Skeletal muscle tissue (tissue), 4 donors: Measurements from ENCODE around the gene ZNF154. TPM values are rescaled to one million over a fixed set of nuclear protein-coding genes. Genes with fewer than 3 reads are reported as not detected.

ENCODE experiments used
- H3K27ac ChIP-seq: one replicate; pipeline ENCODE4 v1.7.0; 2013; ENCODE audit warnings: mild to moderate bottlenecking, low read depth, low read length, inconsistent platforms
- H3K27me3 ChIP-seq, 3 donors: one replicate each; pipeline ENCODE4 v1.7.0; 2013; ENCODE audit warnings: low read length in 3 of 3; ENCODE audit not compliant: control insufficient read depth in 3 of 3, insufficient read depth in 3 of 3
- H3K36me3 ChIP-seq, 3 donors: one replicate each; pipeline ENCODE4 v1.7.0; 2013; ENCODE audit warnings: low read length in 3 of 3; ENCODE audit not compliant: control insufficient read depth in 3 of 3, insufficient read depth in 3 of 3
- H3K4me1 ChIP-seq, 3 donors: one replicate each; pipeline ENCODE4 v1.7.0; 2013; ENCODE audit warnings: low read length in 3 of 3, mild to moderate bottlenecking in 3 of 3; ENCODE audit not compliant: control insufficient read depth in 3 of 3, insufficient read depth in 3 of 3
- H3K4me3 ChIP-seq, 3 donors: one replicate each; pipeline ENCODE4 v1.7.0; 2013; ENCODE audit warnings: low read length in 3 of 3
- H3K9ac ChIP-seq, 3 donors: one replicate each; pipeline ENCODE4 v1.7.0; 2013; ENCODE audit warnings: low read length in 3 of 3, mild to moderate bottlenecking in 3 of 3, moderate library complexity in 2 of 3, low read depth in 1 of 3
- H3K9me3 ChIP-seq, 3 donors: one replicate each; pipeline ENCODE4 v1.7.0; 2013; ENCODE audit warnings: low read length in 3 of 3; ENCODE audit not compliant: control insufficient read depth in 3 of 3
- total RNA-seq: library from RNA; depleted of rRNA; stranded (reverse); fragments of >200 nt; gene quantifications from one replicate; pipeline ENCODE4 v1.2.3, GENCODE V29; 2014
- donor health status: Osteomylitis.

The ZNF154 gene
- total RNA-seq, 1 donor from 2014 or later: 7.3 TPM

DNA sequence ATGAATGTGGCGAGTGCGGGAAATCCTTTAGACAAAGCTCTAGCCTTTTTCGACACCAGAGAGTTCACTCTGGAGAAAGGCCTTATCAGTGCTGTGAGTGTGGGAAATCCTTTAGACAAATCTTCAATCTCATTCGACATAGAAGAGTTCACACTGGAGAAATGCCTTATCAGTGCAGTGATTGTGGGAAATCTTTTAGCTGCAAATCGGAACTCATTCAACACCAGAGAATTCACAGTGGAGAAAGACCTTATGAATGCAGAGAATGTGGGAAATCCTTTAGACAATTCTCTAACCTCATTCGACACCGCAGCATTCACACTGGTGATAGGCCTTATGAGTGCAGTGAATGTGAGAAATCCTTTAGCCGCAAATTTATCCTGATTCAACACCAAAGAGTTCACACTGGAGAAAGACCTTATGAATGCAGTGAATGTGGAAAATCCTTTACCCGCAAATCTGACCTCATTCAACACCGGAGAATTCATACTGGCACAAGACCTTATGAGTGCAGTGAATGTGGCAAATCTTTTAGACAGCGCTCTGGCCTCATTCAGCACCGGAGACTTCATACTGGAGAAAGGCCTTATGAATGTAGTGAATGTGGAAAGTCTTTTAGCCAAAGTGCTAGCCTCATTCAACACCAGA, 21.5 kb downstream of the ZNF154 start:
- Histone ChIP-seq H3K9ac (no peak overlapping the region), H3K27me3 (no peaks in the 10 kb centered on the region), H3K4me1 (peaks cover 7 to 18% (median 9%) of the 10 kb centered on the region in 3 donors), H3K27ac (no peak overlapping the region), H3K4me3 (peak overlapping the region in 1 of 3 donors; percentile 25), H3K36me3 (peaks cover 42 to 49% (median 46%) of the 10 kb centered on the region in 3 donors), H3K9me3 (peaks cover 44 to 56% (median 54%) of the 10 kb centered on the region in 3 donors)

DNA sequence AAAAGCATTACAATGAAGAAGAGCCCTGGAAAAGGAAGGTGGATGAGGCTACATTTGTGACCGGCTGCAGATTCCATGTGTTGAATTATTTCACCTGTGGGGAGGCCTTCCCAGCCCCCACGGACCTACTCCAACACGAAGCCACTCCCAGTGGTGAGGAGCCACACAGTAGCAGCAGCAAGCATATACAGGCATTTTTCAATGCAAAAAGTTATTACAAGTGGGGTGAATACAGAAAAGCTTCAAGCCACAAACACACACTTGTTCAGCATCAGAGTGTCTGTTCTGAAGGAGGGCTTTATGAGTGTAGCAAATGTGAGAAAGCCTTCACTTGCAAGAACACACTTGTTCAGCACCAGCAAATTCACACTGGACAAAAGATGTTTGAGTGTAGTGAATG, 22.3 kb downstream of the ZNF154 start:
- Histone ChIP-seq H3K9me3 (peaks cover 44 to 56% (median 54%) of the 10 kb centered on the region in 3 donors), H3K9ac (no peak overlapping the region), H3K4me1 (peaks cover 9 to 24% (median 13%) of the 10 kb centered on the region in 3 donors), H3K36me3 (peaks cover 42 to 49% (median 46%) of the 10 kb centered on the region in 3 donors), H3K27ac (no peak overlapping the region), H3K4me3 (peak overlapping the region in 1 of 3 donors; percentile 25), H3K27me3 (no peaks in the 10 kb centered on the region)

DNA sequence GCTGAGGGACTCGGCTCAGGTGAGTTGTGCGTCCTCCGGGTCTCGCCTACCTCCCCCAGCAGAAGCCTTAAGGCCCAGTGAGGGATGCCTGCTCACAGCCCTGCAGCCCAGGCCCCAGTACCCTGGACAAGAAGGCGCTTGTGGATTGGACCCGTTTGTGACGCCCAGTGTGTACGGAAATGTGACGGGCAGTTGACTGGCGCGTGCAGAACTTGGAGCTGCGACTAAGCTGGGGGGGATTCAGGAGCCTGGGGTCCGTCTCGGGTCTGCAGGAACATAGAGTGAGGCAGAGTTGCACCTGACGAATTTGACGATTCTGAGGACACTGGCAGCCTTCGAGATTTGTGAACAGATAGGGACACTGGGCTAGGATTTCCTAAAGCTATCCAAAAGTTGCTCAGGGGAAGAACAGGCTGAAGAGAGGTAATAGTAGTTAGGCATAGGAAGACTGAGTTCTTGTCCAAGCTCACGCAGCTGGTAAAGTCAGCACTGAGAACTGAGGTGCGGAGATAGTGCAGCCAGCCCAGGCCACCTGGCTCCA, 26.7 kb downstream of the ZNF154 start:
- no peaks in the 10 kb centered on the region for H3K27me3 ChIP-seq
- H3K4me3 ChIP-seq: peak overlapping the region; percentile 87 to 98 (median 98)
- no peak overlapping the region for H3K27ac ChIP-seq
- peaks cover 26 to 38% (median 31%) of the 10 kb centered on the region in 3 donors for H3K9me3 ChIP-seq
- peak overlapping the region; percentile 77 to 88 (median 79) for H3K9ac ChIP-seq
- peaks cover 9 to 24% (median 13%) of the 10 kb centered on the region in 3 donors for H3K4me1 ChIP-seq
- H3K36me3 ChIP-seq: peaks cover 33 to 41% (median 34%) of the 10 kb centered on the region in 3 donors

DNA sequence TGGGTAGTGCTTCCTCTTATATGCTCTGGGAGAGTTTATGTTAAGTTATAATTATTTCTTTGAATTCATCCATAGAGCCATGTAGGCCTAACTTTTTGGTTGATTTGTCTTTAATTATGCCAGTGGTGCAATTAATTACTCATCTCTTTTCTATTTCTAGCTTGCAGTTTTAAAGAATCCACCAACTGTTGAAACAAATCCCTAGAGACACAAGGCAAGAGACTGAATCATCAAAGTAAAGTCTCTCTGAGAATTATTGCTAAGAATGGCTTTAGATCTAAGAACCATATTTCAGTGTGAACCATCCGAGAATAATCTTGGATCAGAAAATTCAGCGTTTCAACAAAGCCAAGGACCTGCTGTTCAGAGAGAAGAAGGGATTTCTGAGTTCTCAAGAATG, 33.1 kb downstream of the ZNF154 start:
- peaks cover 0 to 3% (median 2%) of the 10 kb centered on the region in 3 donors for H3K9me3 ChIP-seq
- no peaks in the 10 kb centered on the region for H3K4me1 ChIP-seq
- H3K27ac ChIP-seq: no peak overlapping the region
- H3K9ac ChIP-seq: no peak overlapping the region
- no peaks in the 10 kb centered on the region for H3K27me3 ChIP-seq
- no peaks in the 10 kb centered on the region for H3K36me3 ChIP-seq
- no peak overlapping the region for H3K4me3 ChIP-seq

DNA sequence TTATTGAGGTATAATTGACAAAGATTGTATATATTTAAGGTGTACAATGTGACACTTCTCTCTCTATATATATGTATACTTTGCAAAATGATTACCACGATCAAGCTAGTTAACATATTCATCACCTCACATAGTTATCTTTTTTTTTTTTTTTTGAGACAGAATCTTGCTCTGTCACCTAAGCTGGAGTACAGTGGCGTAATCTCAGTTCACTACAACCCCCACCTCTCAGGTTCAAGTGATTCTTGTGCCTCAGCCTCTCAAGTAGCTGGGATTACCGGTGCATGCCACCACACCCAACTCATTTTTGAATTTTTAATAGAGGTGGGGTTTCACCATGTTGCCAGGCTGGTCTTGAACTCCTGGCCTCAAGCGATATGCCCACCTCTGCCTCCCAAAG, 36.5 kb downstream of the ZNF154 start:
- peaks cover 0 to 2% (median 0%) of the 10 kb centered on the region in 3 donors for H3K9me3 ChIP-seq
- H3K27me3 ChIP-seq: peaks cover 0 to 6% (median 0%) of the 10 kb centered on the region in 3 donors
- no peak overlapping the region for H3K27ac ChIP-seq
- H3K36me3 ChIP-seq: no peaks in the 10 kb centered on the region
- H3K4me1 ChIP-seq: no peaks in the 10 kb centered on the region
- H3K9ac ChIP-seq: no peak overlapping the region
- H3K4me3 ChIP-seq: no peak overlapping the region

DNA sequence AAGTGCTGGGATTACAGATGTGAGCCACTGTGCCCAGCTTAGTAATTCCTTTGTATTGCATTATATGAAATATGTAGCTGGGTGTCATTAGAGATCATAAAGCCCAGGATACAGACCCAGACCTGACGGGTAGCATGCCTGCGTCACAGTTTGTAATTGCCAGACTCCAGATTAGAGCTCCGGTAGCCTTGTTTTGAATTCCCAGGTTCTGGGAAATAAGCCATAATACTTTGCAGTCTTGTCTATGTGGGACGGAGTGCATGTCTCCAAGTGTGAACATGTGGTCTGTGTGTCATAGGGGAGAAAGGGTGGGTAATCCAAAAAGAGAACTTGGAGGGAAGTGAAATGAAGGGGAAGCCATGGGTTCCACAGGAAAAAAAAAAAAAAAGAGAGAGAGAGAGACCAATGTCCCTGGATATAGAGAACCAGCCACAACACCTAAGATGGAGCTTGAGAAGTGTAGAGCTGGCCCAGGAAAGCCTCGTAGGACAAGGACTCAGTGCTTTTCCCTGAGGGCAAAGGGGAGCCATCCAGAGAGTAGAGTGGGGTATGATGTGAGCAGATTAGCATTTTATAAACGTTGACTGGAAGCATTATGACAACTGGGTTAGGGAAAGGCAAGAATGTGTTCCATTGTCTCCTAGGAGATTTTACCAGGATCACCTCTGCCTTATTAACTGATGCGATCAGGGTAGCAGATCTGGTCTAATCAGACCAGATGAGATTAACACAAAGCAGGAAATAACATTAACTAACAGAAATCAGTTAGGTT, 37.7 kb downstream of the ZNF154 start:
- Histone ChIP-seq H3K9me3 (peaks cover 0 to 2% (median 0%) of the 10 kb centered on the region in 3 donors), H3K4me3 (no peak overlapping the region), H3K4me1 (no peaks in the 10 kb centered on the region), H3K9ac (no peak overlapping the region), H3K27me3 (peaks cover 0 to 7% (median 0%) of the 10 kb centered on the region in 3 donors), H3K27ac (no peak overlapping the region), H3K36me3 (no peaks in the 10 kb centered on the region)

DNA sequence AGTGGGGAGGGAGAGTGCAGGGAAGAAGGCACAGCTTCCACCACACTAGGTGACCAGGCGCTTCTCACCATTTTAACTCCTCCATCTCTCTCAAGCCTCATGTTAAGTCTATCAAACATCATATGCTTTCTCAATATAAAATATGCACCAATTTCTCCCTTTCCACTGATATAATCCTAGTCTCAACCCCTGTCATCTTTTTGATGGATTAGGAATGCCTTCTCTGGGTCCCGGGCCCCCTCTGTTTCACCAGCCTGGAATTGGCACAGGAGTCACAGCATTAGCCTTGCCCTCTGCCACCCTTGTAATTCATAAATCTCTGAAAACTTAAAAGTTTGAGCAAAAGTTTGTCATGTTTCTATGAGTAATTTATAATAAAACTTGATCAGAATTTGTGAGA, 40.4 kb downstream of the ZNF154 start, which contains the start of gene ZSCAN4:
TSS of gene ZSCAN4 (plus strand) at position 301 of the 400 bp plus-strand sequence. CDS start 7,211 bp downstream, outside the sequence.
- no peak within 1 kb of the TSS for H3K4me3 ChIP-seq
- no peak within 1 kb of the TSS for H3K27ac ChIP-seq
- peaks cover 0 to 15% (median 0%) of the 10 kb centered on the region in 3 donors for H3K27me3 ChIP-seq
- peaks cover 4 to 13% (median 6%) of the 10 kb centered on the region in 3 donors for H3K4me1 ChIP-seq
- H3K9ac ChIP-seq: no peak within 1 kb of the TSS
- H3K36me3 ChIP-seq: no peaks in the 10 kb centered on the region
- peaks cover 0 to 2% (median 0%) of the 10 kb centered on the region in 3 donors for H3K9me3 ChIP-seq

DNA sequence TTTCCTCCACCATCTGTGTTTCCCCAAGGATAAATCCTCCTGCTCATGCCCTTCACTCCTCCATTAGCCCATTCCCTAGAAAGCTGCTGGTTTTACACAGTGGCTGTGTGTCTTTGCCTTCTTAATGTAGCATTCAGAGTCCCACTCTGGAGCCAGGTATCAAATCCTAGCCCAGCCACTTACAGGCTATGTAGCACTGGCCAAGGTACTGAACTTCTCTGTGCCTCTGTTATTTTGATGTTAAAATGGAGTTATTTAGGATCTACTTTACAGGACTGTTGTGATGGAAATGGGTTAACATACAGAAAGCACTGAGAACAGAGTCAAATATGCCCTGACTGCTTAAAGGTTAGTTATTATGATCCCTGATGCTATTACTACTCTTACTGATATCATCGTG, 41.8 kb downstream of the ZNF154 start:
- Histone ChIP-seq H3K4me3 (no peak overlapping the region), H3K36me3 (no peaks in the 10 kb centered on the region), H3K4me1 (peaks cover 4 to 13% (median 6%) of the 10 kb centered on the region in 3 donors), H3K27ac (no peak overlapping the region), H3K27me3 (peaks cover 0 to 19% (median 4%) of the 10 kb centered on the region in 3 donors), H3K9ac (no peak overlapping the region), H3K9me3 (peaks cover 0 to 2% (median 0%) of the 10 kb centered on the region in 3 donors)

DNA sequence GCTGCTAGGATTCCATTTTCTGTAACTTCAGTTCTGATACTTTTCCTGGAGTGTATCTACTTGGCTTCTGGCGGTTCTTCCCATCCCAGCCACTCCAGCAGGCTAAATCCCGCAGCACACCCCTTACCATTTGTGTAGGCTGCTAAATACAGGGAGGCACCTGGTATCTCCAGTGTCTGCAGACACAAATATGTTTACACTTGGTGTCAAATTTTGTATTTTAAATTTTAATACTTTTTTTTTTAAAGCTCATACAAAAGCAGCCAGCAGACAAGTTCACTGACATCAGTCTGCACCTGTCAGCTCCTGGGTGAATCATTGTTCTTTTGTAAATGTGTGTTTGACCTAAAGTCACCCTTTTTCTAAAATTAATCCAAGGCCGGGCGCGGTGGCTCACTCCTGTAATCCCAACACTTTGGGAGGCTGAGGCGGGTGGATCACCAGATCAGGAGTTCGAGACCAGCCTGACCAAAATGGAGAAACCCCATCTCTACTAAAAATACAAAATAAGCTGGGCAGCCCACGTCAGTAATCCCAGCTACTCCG, 43.7 kb downstream of the ZNF154 start:
- Histone ChIP-seq H3K4me3 (no peak overlapping the region), H3K9me3 (no peaks in the 10 kb centered on the region), H3K9ac (no peak overlapping the region), H3K27me3 (peaks cover 0 to 17% (median 4%) of the 10 kb centered on the region in 3 donors), H3K4me1 (peaks cover 4 to 13% (median 6%) of the 10 kb centered on the region in 3 donors), H3K36me3 (no peaks in the 10 kb centered on the region), H3K27ac (no peak overlapping the region)
